CD4-positive, alpha-beta T cell treated with Interleukin-4 for 1 hour (primary cell): Measurements from ENCODE around the gene CCDC38.
A peak's percentile ranks its signal among the peaks of the same experiment; 100 is the strongest.
"Not testable (repeated sequence)": the region's sequence is repeated elsewhere in the genome, so short reads cannot be mapped to it uniquely, and the experiment has no call there.

Source experiments
- DNase-seq, 2 donors: peaks; one replicate each; pipeline ENCODE4 v3.0.0-alpha.2; 2020 to 2022

The CCDC38 gene

DNA sequence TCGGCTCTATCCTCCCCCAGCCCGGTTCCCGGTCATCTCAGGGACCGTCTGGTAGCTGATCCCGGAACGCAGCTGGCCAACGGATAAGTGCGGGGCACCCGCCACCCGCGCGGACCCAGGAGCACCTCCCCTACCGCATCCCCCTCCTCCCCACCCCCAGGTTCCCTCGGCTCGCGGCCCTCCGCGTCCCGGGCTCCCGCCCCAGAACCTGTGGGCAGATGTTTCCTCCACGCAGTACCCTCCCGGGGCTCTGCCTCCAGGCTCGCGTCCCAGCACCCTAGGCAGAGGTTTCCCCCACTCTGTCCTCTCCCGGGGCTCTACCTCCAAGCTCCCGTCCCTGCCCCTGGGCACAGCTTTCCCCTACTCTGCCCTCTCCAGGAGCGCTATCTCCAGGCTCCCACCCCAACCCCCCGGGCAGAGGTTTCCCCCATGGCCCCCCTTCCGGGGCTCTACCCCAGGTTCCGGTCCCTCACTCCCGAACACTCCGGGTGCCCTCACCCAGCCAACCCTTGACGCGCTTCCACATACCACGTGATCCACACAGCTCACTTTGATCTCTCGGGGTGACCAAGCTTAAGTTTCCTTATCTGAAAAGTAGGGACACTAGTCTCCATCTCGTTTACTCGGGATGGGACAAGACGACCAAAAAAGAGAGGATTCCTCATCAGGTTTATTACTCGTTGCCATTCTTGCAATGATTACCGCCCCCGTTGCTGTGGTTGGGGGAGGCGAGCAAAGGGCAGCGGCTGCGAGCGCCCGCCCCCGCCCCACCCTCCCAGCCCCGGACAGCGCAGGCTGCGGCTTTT, at the start of gene CCDC38:
CCDC38 (minus strand) TSS at position 91 of the 806 bp plus-strand sequence. CDS start 6,105 bp downstream, outside the sequence.
- DNase-seq = peak; percentile 84 to 86

DNA sequence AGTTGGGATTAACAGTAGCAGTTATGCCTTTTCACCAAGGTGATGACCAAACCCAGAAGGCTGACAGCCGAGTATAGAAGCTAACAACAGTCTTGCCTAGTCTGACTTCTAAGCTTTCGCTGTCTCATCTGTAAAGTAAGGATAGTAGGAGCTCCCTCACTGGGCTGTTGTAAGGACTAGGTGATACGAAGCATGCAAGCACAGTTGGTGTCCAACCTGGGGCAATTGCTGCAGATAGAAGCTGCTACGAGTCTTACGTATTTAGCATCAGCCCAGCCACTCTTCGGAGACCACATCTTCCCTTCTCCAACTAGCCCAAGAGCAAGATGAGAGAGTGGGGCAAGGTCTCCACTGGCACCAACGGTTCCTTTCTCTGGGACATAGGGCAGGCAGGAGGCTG, 47.7 kb upstream of the CCDC38 start:
- DNase-seq = no peak

DNA sequence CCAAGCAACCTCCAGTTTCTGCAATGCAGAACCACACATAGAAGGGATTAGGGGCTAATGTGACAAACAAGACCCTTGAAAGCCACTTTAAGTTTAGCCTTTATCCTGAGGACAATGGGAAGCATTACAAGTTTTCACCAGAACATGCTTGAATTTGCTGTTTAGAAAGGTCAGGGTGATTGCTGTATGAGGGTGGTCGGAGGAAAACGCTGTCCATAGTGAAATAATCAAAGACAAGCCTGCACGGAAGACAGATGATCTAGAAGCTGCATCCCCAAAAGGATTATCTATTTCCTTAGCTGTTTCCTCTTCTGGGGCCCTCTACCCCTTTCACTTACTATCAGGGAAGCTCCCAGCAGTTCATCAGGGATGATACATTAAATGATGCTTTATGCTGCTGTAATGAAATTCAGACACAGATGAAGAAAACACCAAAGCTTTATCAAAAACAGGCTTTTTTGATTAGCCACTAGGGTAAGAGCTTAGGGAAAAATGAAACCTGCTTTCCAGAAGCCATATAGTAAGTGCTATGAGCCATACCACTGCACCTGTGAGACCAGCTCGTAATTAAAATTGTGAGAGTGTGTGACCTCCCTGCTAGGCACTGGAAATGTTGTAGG, 47.2 kb upstream of the CCDC38 start:
- DNase-seq = no peak

DNA sequence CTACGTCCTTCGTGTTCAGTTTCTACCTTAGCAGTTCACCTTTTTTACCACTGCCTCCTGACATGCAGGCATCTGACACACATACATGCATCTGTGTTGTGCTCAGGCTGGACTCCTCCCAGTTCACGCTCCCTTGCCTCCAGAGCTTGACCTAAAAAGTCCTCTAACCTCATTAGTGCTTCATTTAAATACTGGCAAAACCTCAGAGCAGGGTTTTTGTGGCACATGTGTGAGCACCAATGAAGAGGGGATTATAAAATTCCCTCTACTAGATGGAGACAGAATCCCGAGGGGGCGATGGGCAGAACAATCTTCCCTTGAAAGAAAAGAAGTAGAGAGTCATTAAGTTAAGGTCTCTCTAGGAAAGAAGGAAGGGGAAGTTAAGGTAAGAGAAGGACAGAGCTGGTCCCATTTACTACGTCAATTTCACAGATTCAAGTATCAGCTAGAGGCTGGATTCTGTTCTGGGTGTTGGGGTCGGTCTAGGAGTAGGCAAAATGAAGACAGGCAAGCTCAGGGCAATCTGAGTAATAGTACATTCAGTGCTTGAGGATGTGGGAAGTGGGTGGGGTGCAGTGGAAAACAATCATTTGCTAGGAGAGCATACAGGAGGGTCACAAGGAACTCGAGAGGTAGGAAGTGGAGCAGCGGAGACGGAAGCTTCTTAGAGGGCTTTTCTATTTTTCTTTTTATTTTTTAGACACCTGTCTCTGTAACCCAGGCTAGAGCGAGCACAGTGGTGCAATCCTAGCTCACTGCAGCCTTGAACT, 46.3 kb upstream of the CCDC38 start:
- DNase-seq = no peak

DNA sequence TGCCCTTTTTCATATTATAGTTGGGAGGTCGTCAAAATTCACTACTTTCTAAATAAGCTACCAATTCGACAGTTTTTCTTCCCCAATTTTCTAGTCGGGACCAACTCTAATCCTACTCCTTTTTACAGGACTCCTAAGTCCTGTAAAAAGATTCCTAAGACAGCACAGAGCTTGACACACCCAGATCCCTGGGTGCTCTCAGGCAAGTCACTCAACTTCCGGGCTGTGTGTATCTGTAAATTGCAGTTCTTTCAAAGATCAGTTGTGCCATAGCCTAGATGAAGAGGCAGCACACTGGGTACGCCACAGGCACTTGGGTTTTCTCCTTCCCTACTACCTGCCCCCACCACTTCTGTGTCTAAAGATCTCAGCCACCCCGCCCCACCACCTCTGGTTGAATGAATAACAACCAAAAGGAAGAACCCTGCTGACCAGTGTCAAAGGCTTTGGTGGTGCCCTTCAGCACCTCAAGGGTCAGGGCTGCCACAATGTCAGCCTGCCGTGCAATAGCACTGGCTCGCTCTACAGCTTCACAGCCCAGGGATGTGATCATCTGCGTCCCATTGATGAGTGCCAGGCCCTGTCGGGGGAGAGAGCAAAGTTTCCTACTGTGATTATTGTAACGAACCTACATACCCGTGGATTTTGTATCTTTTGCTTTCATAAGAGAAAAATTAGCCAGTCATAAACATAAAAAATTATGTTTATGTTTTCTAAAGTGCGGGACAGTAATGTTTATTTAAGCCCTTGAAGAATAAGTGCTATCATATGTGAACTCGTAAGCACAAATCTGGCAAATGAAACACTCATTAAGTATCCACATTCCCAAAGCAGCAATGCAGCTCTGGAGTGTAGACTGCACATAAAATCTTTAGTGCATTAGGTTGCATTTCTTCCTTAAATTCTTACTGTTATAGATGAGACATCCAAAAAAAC, 44.5 kb upstream of the CCDC38 start:
- DNase-seq = no peak

DNA sequence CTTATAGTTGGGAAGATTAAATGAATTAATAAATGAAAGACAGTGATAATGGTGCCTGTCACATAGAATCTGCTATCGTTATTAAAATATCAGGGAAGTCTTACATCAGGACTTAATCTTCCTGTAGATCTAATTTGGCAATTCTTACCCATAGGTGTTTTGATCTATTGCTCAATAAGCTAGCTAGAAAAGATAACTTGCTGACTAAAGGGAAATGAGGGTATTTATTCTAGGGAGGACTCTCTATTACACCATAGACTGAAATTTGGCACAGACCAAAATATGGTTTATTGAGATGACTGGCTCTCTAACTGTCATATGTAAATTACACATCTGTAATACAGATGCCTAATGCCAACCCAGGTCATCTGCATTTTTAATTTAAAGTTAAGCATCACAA, 42.3 kb upstream of the CCDC38 start:
- no peak for DNase-seq

DNA sequence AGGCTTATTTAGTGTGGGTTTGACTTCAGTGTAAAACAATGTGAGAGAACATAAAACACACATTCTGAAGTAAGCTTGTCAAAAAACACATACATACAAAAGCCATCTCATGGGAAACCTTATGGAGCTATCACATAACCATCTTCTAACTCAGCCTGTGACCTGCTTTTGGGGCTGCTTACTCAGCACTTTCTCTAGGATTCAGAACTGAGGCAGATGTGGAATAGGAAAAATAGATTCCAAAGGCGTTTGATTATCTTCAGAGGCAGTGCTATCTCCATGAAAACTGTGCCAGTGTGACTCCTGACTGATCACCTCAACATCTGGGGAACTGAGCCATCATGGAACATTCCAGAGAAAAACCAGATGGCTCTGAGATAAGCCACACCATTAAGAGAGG, 40.2 kb upstream of the CCDC38 start:
- DNase-seq = no peak

DNA sequence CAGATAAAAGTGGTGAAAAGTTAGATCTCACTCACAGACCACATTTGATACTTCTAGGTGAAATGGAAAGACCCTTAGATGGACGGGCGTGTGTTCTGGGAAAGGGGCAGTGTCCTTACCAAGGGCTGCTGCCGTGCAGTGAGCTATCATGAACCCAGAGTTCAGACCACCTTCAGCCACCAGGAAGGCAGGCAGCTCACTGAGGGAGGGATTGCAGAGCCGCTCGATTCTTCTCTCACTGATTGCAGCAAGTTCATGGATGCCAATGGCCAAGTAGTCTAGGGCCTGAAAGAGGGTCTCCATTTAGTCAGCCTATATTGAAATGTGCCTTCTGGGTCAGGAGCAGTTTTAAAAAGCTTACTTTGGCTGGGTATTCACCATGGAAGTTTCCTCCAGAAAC, 38.0 kb upstream of the CCDC38 start:
- DNase-seq = no peak

DNA sequence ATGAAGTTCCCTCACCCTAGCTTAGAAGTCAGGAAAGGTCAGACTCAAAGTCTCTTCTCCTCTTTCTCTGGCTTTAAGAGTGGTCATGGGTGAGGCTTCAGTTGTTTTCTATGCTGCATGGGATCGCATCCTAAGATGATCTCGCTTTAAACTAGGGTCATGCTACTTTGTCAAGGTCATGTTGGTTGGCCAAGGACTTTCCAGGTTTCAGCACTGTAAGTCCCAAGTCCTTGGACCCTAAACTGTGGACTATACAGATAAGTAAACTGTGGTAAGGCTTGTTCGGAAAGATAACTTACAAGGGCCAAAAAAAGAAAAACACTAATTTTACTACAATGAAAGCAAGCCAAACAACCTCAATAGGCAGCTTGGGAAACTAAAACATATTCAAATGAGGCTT, 36.4 kb upstream of the CCDC38 start:
- DNase-seq = no peak

DNA sequence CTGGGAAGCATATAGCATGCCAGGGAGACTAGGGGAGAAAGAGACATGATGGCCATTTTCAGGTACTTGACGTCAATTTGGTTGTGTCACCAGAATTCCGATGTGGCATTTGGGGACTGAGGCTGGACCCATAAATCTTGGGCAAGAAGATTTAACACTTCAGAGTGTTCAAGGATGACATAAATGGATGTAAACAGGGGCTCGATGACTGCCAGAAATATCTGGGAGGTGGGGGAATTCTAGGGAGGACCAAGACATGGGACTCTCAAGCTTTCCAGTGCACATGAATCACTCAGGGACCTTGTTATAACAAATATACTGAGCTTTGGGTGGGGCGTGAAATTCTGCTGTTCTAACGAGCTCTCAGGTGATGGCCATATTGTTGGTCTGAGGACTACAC, 35.9 kb upstream of the CCDC38 start:
- no peak for DNase-seq

DNA sequence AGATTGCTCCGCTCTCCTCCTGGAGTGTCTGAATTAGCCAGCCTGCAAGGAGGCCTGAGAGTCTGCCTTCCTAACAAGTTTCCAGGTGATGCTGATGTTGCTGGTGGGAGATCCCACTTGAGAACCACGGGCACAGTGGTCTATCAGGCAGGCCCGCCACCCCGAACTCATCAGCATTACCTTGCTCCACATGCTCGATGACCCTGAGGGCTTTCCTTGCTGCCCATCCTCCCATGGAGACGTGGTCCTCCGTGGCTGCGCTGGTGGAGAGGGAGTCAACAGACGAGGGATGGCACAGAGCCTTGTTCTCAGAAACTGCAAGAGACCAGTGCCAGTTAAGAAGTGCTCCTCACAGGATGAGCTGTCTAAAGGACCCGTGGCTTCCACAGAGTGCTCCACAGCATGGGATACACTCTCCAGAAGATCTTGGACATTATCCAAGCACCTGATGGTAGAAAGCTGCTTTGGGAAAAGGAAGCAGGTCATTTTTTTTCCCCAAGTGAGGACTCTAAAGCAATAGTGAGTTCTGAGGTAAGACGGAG, 35.4 kb upstream of the CCDC38 start:
- DNase-seq = no peak

DNA sequence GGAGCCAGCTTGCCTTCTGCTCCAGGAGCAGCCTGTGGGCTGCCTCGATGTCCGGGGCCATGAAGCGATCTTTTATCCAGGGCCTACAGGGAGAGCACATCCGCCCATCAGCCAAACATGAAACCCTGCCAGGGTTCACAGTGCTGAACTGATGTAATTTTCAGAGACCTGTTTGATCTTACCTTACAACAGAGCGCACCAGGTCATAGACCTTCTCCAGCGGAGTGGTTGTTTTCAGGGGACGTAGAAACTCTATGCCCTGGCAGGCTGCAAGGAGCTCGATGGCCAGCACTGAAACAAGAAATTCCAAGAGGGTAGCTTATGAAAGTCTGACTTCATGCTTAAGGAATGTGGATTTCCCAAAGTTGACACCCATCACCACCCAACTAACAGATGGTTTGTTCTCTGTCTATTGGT, 34.0 kb upstream of the CCDC38 start:
- no peak for DNase-seq

DNA sequence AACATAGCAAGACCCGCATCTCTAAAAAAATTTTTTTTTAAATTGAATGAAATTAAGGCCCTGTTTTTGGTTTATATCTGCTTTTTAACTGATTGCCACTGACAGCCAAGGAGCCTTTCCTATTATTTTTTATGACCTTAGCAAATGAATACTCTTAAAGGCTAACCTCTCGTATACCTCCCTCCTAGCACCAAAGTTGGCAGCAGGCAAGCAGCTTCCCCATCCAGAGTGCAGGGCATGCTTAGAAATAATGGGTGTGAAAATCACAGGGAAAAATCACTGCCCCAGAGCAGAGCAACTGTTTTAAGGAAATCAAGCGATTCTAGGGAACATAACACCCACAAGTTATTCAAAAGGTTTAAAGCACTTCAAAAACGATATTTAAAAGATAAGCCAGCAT, 33.1 kb upstream of the CCDC38 start:
- no peak for DNase-seq

DNA sequence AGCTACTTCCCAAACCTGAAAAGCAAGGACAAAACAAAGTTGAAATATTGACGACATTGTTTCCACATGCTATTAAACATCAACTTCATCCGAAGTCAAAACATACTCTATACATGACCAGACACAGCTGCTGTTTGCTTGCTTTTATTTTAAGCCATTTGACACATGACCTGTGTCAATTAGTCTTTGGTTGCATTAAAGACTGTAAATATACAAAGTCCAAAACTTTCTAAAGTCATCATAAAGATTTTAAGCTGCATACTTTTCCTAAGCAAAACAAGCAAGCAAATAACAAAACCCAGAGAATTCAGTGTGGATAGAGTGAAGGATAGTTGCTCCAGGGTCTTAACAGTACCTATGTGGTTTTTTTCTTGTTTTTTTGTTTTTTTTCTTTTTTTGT, 31.9 kb upstream of the CCDC38 start:
- DNase-seq = no peak

DNA sequence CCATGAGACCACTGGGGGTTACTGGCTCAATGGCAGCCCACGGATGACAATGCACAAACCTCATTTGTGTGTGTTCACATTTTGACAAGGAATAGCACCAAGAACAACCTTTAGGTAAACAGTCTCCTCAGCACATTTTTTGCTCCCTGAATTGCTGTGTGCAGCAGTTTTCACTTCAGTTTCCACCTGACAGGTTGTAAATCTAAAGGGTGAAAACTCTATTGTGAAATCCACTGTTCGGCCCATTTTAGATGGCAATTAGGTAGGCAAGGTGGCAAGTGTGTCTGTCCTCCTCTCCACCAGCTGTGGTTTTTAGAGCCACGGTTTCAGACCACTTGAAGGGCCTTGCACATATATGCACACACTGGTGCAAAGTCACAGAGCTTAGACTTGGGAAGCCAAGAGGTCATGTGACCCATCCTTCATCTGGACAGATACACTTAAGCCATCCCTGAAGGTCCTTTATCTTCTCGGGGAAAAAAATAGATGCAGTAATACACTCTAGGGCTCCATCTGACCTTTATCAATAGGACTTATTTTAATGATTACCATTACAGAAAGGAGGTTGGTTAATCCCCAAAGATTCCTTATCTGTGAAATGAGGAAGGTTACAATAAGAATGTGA, 30.5 kb upstream of the CCDC38 start:
- no peak for DNase-seq

DNA sequence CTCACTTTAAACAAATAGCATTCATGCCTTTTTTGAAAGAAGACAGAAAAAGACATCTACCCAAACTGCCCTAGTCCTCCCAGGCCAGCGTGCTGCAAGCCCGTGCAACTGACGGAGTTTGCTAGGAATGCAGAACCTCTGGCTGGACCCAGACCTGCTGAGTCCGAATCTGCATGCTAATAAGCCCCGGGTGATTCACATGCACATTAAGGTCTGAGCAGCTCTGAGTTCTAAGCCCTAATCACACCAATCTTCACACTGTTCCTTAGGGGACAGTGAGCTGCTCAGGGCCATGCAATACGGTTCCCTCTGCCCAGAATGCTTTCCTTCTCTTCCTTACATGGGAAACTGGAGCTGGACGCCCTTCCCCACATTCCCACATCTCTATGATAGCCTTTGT, 28.5 kb upstream of the CCDC38 start:
- no peak for DNase-seq

DNA sequence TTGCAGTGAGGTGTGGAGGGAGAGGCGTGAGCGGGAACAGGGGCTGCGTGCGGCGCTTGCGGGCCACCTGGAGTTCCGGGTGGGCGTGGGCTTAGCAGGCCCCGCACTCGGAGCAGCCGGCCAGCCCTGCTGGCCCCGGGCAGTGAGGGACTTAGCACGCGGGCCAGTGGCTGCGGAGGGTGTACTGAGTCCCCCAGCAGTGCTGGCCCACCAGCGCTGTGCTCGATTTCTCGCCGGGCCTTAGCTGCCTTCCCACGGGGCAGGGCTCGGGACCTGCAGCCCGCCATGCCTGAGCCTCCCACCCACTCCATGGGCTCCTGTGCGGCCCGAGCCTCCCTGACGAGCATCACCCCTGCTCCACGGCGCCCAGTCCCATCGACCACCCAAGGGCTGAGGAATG, 26.7 kb upstream of the CCDC38 start:
- DNase-seq = not testable (repeated sequence)

DNA sequence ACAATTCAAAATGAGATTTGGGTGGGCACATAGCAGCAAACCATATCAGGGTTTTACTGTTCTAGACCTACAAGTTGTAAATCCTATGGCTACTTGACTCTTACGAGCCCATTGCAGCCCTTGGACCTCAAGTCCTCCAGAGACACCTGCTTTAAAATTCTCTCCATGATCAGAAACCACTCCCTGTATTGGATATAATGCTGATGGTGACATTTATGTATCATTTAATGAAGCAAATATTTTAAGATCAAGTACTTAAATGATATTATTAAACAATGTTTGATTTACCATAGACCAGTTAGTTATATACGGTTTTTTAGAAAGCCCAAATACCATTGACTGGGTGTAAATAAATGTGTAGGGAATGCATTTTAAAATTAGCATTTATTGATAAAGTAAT, 24.9 kb upstream of the CCDC38 start:
- no peak for DNase-seq

DNA sequence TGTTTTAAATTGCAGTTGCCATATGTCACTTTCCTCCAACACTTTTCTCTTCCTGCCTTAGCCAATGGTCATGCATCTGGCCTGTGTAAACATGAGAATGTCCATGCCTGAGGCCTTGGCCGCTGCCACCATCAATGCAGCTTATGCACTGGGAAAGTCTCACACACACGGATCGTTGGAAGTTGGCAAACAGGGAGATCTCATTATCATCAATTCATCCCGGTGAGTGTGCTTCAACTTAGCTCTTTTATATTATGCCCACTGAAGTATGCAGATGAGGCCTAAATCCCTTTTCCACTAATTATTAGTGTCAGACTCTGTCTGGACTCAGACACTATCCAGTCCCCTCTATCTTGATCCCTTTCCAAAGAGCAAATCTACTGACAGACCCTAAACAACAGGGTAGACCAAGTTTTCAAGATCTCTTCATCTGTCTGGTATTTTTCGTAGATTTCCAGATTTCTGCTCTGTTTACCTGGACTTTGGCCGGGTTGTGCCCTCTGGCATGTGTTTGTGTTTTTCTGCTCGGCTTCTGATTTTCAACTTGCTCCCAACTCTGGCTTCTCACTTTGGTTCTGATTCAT, 24.0 kb upstream of the CCDC38 start:
- no peak for DNase-seq

DNA sequence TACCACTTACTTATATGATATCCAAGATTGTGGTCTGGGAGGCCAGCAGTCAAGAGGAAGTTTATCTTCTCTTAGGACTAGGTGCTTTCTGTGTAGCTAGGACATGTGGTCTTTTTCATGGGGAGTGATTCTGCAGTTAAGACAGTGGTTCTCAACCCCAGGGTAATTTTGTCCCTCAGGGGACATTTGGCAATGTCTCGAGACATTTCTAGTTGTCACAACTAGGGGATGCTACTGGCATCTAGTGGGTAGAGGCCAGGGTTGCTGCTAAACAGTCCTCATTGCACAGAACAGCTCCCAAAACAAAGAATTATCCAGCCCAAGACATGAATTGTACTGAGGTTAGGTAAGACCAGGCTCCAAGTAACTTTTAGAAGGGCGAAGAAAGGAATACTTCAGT, 20.7 kb upstream of the CCDC38 start:
- no peak for DNase-seq

DNA sequence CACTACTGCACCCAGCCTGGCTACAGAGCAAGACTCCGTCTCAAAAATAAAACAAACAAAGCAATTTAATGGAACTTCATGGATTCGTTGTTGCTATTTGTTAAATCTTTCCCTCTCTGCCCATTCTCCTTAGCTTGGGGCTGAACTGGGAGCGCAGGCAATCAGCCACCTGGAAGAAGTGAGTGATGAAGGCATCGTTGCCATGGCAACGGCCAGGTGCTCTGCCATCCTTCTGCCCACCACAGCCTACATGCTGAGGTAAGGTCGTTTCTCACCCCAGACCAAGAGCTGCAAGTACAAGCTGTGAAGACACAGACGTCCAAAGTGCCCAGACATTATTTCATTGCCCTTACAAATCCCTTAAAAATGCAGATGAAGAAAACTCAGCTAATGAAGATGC, 19.8 kb upstream of the CCDC38 start:
- DNase-seq = no peak

DNA sequence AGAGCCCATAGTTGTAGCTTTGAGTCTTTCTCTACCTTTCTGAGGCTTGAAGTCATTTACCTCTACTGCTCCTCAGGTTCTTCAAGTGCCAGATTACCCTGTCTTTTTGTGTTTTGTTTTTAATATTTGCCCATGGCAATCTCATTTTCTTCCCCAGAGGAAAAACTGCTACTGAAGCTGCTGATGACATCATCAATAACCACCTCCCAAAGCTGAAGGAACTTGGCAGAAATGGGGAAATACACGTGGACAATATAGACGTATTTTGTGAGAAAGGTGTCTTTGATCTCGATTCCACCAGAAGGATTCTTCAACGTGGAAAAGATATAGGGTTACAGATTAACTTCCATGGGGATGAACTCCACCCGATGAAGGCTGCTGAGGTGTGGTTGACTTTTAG, 17.8 kb upstream of the CCDC38 start:
- no peak for DNase-seq
